Smooth muscle cell (in vitro differentiated cells): ENCODE data around the gene CLSTN2. TPM values are rescaled to one million over a fixed set of nuclear protein-coding genes. Genes with fewer than 3 reads are reported as not detected.

Experiments
- DNase-seq: peaks from one replicate; lab custom pipeline; 2025; ENCODE audit not compliant: unreplicated experiment; lab: John Stamatoyannopoulos, UW
- H2AFZ ChIP-seq: fragments of 200-600 bp; sonication (generic); 2 replicates; pipeline ENCODE4 v1.6.0; 2016; ENCODE audit warnings: antibody characterized with exemption, low read depth, mild to moderate bottlenecking
- H3F3A ChIP-seq: fragments of 200-600 bp; sonication (generic); 2 replicates; pipeline ENCODE4 v1.6.0; 2017; ENCODE audit warnings: antibody characterized with exemption, low read depth
- H3K27ac ChIP-seq: fragments of 200-600 bp; sonication (generic); 2 replicates; pipeline ENCODE4 v1.5.1; 2016; ENCODE audit warnings: low read depth, mild to moderate bottlenecking
- H3K27me3 ChIP-seq: fragments of 200-600 bp; sonication (generic); 2 replicates; pipeline ENCODE4 v1.6.1; 2016; ENCODE audit warnings: low read depth, mild to moderate bottlenecking
- H3K36me3 ChIP-seq: fragments of 200-600 bp; sonication (generic); 2 replicates; pipeline ENCODE4 v1.5.1; 2016; ENCODE audit warnings: low read depth
- H3K4me1 ChIP-seq: fragments of 200-600 bp; sonication (generic); 2 replicates; pipeline ENCODE4 v1.5.1; 2016; ENCODE audit warnings: low read depth
- H3K4me2 ChIP-seq: fragments of 200-600 bp; sonication (generic); 2 replicates; pipeline ENCODE4 v1.6.0; 2016; ENCODE audit warnings: mild to moderate bottlenecking
- H3K4me3 ChIP-seq: fragments of 200-600 bp; sonication (generic); 2 replicates; pipeline ENCODE4 v1.5.1; 2016; ENCODE audit warnings: mild to moderate bottlenecking
- H3K79me2 ChIP-seq: fragments of 200-600 bp; sonication (generic); 2 replicates; pipeline ENCODE4 v1.6.0; 2016; ENCODE audit warnings: low read depth, mild to moderate bottlenecking
- H3K9ac ChIP-seq: fragments of 200-600 bp; sonication (generic); 2 replicates; pipeline ENCODE4 v1.6.0; 2016; ENCODE audit warnings: low read depth
- H3K9me3 ChIP-seq: fragments of 200-600 bp; sonication (generic); replicated peaks from 2 replicates; pipeline ENCODE4 v1.5.1; 2016; ENCODE audit warnings: low read depth
- H4K20me1 ChIP-seq: fragments of 200-600 bp; sonication (generic); 2 replicates; pipeline ENCODE4 v1.6.0; 2016; ENCODE audit warnings: low read depth
- WGBS: methylation state at CpG from one replicate; pipeline ENCODE4 v1.1.7; 2016; ENCODE audit warnings: low lambda C conversion rate; 5-methylcytosine and 5-hydroxymethylcytosine counted together
- polyA plus RNA-seq: library from polyadenylated mRNA; unstranded; fragments of >200 nt; fragmentation: Nextera tagmentation; extraction: Ambion mirVana; gene quantifications from 2 replicates; pipeline ENCODE4 v1.2.1, GENCODE V29; 2016
- total RNA-seq: library from RNA; depleted of rRNA; stranded (reverse); fragments of >200 nt; gene quantifications from 2 replicates; pipeline ENCODE4 v1.2.3, GENCODE V29; 2014
- TF ChIP-seq, protein P1 (sequence below): fragments of 200-600 bp; sonication (generic); IDR thresholded peaks from 2 replicates; pipeline ENCODE4 v1.5.1; 2017; ENCODE audit warnings: borderline replicate concordance, mild to moderate bottlenecking, antibody characterized with exemption; ENCODE audit not compliant: insufficient read depth, poor library complexity, severe bottlenecking

The CLSTN2 gene
- total and polyA plus RNA-seq, 2 experiments from 2014 or later: 0.91 to 1.5 TPM

DNA sequence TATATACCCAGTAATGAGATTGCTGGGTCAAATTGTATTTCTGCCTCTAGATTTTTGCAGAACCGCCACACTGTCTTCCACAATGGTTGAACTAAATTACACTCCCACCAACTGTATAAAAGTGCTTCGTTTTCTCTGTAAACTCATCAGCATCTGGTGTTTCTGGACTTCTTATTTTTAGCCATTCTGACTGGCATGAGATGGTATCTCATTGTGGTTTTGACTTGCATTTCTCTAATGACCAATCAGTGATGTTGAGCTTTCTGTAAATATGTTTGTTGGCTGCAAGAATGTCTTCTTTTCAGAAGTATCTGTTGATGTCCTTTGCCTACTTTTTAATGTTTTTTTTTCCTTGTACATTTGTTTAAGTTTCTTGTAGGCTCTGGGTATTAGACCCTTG is 560.0 kb downstream of the CLSTN2 start:
- 42% methylated on average over 2 of the region's 2 CpGs for whole genome bisulfite sequencing
- H3F3A ChIP-seq: no peaks in the 10 kb centered on the region
- H3K9ac ChIP-seq: no peak overlapping the region
- H3K4me1 ChIP-seq: no peaks in the 10 kb centered on the region
- no peak overlapping the region for H3K27ac ChIP-seq
- no peak overlapping the region for H3K4me3 ChIP-seq
- no peaks in the 10 kb centered on the region for H3K36me3 ChIP-seq
- H3K4me2 ChIP-seq: peak overlapping the region; percentile 2
- H3K27me3 ChIP-seq: no peaks in the 10 kb centered on the region
- TF ChIP-seq, protein P1, sequence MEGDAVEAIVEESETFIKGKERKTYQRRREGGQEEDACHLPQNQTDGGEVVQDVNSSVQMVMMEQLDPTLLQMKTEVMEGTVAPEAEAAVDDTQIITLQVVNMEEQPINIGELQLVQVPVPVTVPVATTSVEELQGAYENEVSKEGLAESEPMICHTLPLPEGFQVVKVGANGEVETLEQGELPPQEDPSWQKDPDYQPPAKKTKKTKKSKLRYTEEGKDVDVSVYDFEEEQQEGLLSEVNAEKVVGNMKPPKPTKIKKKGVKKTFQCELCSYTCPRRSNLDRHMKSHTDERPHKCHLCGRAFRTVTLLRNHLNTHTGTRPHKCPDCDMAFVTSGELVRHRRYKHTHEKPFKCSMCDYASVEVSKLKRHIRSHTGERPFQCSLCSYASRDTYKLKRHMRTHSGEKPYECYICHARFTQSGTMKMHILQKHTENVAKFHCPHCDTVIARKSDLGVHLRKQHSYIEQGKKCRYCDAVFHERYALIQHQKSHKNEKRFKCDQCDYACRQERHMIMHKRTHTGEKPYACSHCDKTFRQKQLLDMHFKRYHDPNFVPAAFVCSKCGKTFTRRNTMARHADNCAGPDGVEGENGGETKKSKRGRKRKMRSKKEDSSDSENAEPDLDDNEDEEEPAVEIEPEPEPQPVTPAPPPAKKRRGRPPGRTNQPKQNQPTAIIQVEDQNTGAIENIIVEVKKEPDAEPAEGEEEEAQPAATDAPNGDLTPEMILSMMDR: no peak
- no peak overlapping the region for H2AFZ ChIP-seq
- no peaks in the 10 kb centered on the region for H3K9me3 ChIP-seq
- no peaks in the 10 kb centered on the region for H4K20me1 ChIP-seq
- no peaks in the 10 kb centered on the region for H3K79me2 ChIP-seq
- DNase-seq: no peak

DNA sequence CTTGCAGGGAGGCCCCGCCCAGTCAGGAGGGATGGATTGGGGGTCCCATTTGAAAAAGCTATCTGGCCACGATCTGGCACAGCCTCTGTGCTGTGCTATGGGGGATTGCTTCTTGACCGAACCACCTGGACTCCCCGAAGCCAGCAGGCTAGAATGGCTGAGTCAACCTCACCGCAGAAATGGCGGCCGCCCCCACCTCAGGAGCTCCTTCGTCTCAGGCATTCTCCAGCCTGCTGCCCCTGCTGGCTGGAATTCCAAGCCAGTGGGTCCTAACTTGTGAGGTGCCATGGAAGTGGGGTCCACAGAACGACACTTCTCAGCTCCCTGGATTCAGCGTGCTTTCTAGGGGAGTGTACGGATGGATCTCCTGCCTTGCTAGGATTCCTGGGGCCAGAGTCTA is 562.3 kb downstream of the CLSTN2 start:
- Histone ChIP-seq H3K9ac (no peak overlapping the region), H4K20me1 (no peaks in the 10 kb centered on the region), H3F3A (no peaks in the 10 kb centered on the region), H3K27me3 (no peaks in the 10 kb centered on the region), H2AFZ (no peak overlapping the region), H3K9me3 (no peaks in the 10 kb centered on the region), H3K79me2 (no peaks in the 10 kb centered on the region), H3K4me3 (no peak overlapping the region), H3K4me2 (no peak overlapping the region), H3K36me3 (no peaks in the 10 kb centered on the region), H3K27ac (no peak overlapping the region), H3K4me1 (peaks cover 5% of the 10 kb centered on the region)
- TF ChIP-seq, protein P1: no peak
- WGBS: 94% methylated on average over 11 of the region's 11 CpGs
- DNase-seq: no peak

DNA sequence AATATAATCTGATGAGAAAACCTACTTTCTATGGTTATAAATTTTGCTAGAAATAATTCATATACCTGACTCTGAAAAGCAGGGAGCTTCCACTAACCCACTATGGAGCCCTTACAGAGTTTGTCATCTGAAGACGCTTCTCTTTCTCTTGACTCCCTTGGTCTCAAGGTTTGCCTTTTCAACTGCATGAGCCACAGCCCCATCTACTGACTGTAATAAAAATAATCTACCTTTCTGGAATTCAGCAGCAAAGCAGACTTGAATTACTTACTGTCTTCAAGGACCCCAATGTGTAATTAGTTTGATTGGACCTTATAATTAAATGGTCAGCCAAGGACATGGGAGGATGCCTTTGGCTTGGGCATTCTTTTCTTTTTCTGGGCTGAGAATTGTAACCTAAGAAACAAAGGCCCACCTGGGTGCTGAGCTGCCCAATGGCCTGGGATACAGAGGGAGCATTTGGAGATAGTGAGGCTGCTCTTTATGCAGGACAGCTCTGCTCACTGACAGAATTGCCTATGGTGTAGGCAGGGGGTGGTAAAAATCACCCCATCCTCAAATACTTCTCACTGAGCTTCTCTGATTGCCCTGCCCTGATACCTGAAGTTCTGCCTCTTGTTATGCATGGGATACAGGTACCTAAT is 564.3 kb downstream of the CLSTN2 start:
- no peak overlapping the region for H3K9ac ChIP-seq
- H3K4me2 ChIP-seq: no peak overlapping the region
- H2AFZ ChIP-seq: no peak overlapping the region
- TF ChIP-seq, protein P1: peak; percentile 43
- no peaks in the 10 kb centered on the region for H3K27me3 ChIP-seq
- H3K4me3 ChIP-seq: no peak overlapping the region
- no peak for DNase-seq
- H3F3A ChIP-seq: no peaks in the 10 kb centered on the region
- H3K9me3 ChIP-seq: no peaks in the 10 kb centered on the region
- no peaks in the 10 kb centered on the region for H4K20me1 ChIP-seq
- no peak overlapping the region for H3K27ac ChIP-seq
- H3K36me3 ChIP-seq: no peaks in the 10 kb centered on the region
- H3K4me1 ChIP-seq: peaks cover 5% of the 10 kb centered on the region
- H3K79me2 ChIP-seq: no peaks in the 10 kb centered on the region
- 74% methylated on average over 1 of the region's 1 CpG for WGBS

DNA sequence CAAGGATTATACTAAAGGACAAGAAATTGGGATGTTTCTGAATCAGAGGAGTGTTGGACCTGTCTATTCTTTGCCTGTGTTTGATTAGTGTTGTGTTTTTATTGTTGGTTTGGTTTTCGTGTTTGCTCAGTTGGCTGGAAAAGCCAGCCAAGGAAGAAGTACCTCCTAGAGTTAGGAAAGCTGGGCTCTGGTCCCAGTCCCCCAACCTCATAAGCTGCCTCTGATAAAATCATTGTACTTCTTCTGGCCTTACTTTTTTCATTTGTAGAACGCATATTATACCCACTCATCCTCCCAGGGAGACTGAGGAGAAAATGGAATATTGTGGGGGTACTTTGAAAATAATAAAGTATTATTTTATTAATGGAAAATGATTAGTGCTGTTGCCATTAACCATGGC is 565.5 kb downstream of the CLSTN2 start:
- TF ChIP-seq, protein P1: no peak
- Histone ChIP-seq H3F3A (no peaks in the 10 kb centered on the region), H3K9me3 (no peaks in the 10 kb centered on the region), H3K79me2 (no peaks in the 10 kb centered on the region), H2AFZ (no peak overlapping the region), H3K36me3 (no peaks in the 10 kb centered on the region), H4K20me1 (no peaks in the 10 kb centered on the region), H3K4me3 (no peak overlapping the region), H3K27me3 (no peaks in the 10 kb centered on the region), H3K27ac (no peak overlapping the region), H3K4me1 (peaks cover 12% of the 10 kb centered on the region), H3K9ac (no peak overlapping the region), H3K4me2 (no peak overlapping the region)
- DNase-seq: no peak
- 86% methylated on average over 2 of the region's 2 CpGs for WGBS
